K562 (cell line): ENCODE data around the gene TICRR. TPM values are rescaled to one million over a fixed set of nuclear protein-coding genes. Genes with fewer than 3 reads are reported as not detected.
A peak's percentile ranks its signal among the peaks of the same experiment; 100 is the strongest.

Experiments used
- ATAC-seq: fragments of 200-7000 bp; cut with Tn5 transposase; 3 replicates; pipeline ENCODE4 v1.9.1; 2020; ENCODE audit warnings: moderate library complexity
- BruUV-seq: library from RNA; stranded (reverse); fragments of 400-500 nt; replicated peaks from 2 replicates; lab custom pipeline; 2021; lab: Mats Ljungman, UMichigan
- CTCF ChIA-PET: fragments of 300-600 bp; formaldehyde crosslinking; extraction: SDS; loops from one replicate; lab custom pipeline; 2021; ENCODE audit warnings: low intra/inter-chr PET ratio; lab: Yijun Ruan, JAX
- POLR2A ChIA-PET: fragments of 300-600, 350-650 bp; sonication (Branson Sonifier 250); formaldehyde crosslinking; extraction: SDS; loops from one replicate; lab custom pipeline; 2021; ENCODE audit warnings: antibody characterized with exemption, inconsistent platforms; lab: Yijun Ruan, JAX
- DNase-seq, 4 experiments: peaks; one replicate each; pipeline versions ENCODE4 v3.0.0 to v3.0.0-alpha.2; 2011 to 2018; ENCODE audit warnings: low spot score in 3 of 4, mixed read lengths in 3 of 4; ENCODE audit errors: extremely low read depth in 1 of 4
- FAIRE-seq: peaks from 2 replicates; lab custom pipeline; 2011; peaks lifted over from hg19 to GRCh38; lab: Jason Lieb, UNC
- H2AFZ ChIP-seq: 2 replicates; pipeline ENCODE4 v1.6.0; 2011; ENCODE audit warnings: low read depth, low read length, control low read depth, inconsistent platforms
- H3K27ac ChIP-seq: fragments of 200-600 bp; 3 replicates; pipeline ENCODE4 v1.8.0; 2011; ENCODE audit warnings: low read depth, mild to moderate bottlenecking, control low read depth, inconsistent platforms, low read length, moderate library complexity, mixed read lengths; ENCODE audit errors: extremely low read depth
- H3K27me3 ChIP-seq, 2 experiments: fragments of 300-600 bp in 1 of 2; 2 replicates in 1 of 2; 3 replicates in 1 of 2; pipeline versions ENCODE4 v1.6.0 to v1.8.0; 2011; ENCODE audit warnings: inconsistent platforms in 2 of 2, low read length in 2 of 2, mild to moderate bottlenecking in 1 of 2, mixed read lengths in 1 of 2, moderate library complexity in 1 of 2; ENCODE audit not compliant: control insufficient read depth in 2 of 2, insufficient read depth in 2 of 2
- H3K36me3 ChIP-seq: fragments of 300-600 bp; 3 replicates; pipeline ENCODE4 v1.8.0; 2011; ENCODE audit warnings: mild to moderate bottlenecking, low read length, inconsistent platforms; ENCODE audit not compliant: control insufficient read depth, insufficient read depth
- H3K4me1 ChIP-seq, 2 experiments: fragments of 200-600 bp in 1 of 2; replicated peaks in 1 of 2; 2 replicates in 1 of 2; 3 replicates in 1 of 2; pipeline versions ENCODE4 v1.5.1 to v1.8.0; 2011; ENCODE audit warnings: inconsistent platforms in 2 of 2, low read length in 2 of 2, mild to moderate bottlenecking in 1 of 2, mixed read lengths in 1 of 2, moderate library complexity in 1 of 2; ENCODE audit not compliant: control insufficient read depth in 2 of 2, insufficient read depth in 2 of 2
- H3K4me2 ChIP-seq: 2 replicates; pipeline ENCODE4 v1.6.1; 2011; ENCODE audit warnings: low read length, control low read depth, inconsistent platforms, mixed read lengths; ENCODE audit not compliant: insufficient read depth
- H3K4me3 ChIP-seq: fragments of 200-600 bp; sonication (generic), shearing (Covaris generic); 2 replicates; pipeline ENCODE4 v1.5.1; 2016; ENCODE audit warnings: control low read depth, inconsistent platforms
- H3K79me2 ChIP-seq: fragments of 200-600 bp; 3 replicates; pipeline ENCODE4 v1.8.0; 2011; ENCODE audit warnings: low read length, inconsistent platforms; ENCODE audit not compliant: control insufficient read depth, insufficient read depth
- H3K9ac ChIP-seq, 2 experiments: 2 replicates each; pipeline versions ENCODE4 v1.6.0 to v1.6.1; 2011; ENCODE audit warnings: low read depth in 2 of 2, low read length in 2 of 2, control low read depth in 1 of 2, inconsistent platforms in 1 of 2, mild to moderate bottlenecking in 1 of 2, mixed read lengths in 1 of 2; ENCODE audit not compliant: insufficient read depth in 1 of 2
- H3K9me1 ChIP-seq: one replicate; pipeline ENCODE4 v1.6.0; 2011; ENCODE audit warnings: inconsistent platforms, mild to moderate bottlenecking, low read length, moderate library complexity; ENCODE audit not compliant: control insufficient read depth, insufficient read depth
- H3K9me3 ChIP-seq: replicated peaks from 2 replicates; pipeline ENCODE4 v1.5.1; 2011; ENCODE audit warnings: low read depth, low read length, inconsistent platforms; ENCODE audit not compliant: control insufficient read depth, insufficient read depth
- H4K20me1 ChIP-seq: replicated peaks from 2 replicates; pipeline ENCODE4 v1.6.1; 2011; ENCODE audit warnings: low read length, inconsistent platforms, mixed read lengths; ENCODE audit not compliant: control insufficient read depth, insufficient read depth
- BACH1 ChIP-seq: fragments of 200-800 bp; sonication (Bioruptor generic); IDR thresholded peaks from 2 replicates; pipeline ENCODE4 v1.6.1; 2016; ENCODE audit warnings: missing genetic modification characterization, missing compliant biosample characterization
- BDP1 ChIP-seq: IDR thresholded peaks from 3 replicates; pipeline ENCODE4 v1.6.1; 2011; ENCODE audit not compliant: insufficient read length, insufficient read depth
- DMBX1 ChIP-seq: fragments of 250-450 bp; sonication (Bioruptor Pico); IDR thresholded peaks from 2 replicates; pipeline ENCODE4 v1.8.0; 2022; ENCODE audit warnings: inconsistent platforms, mild to moderate bottlenecking, moderate library complexity, borderline replicate concordance
- EWSR1 ChIP-seq: fragments of 450-650 bp; IDR thresholded peaks from 2 replicates; pipeline ENCODE4 v1.6.1; 2018; ENCODE audit warnings: borderline replicate concordance, mild to moderate bottlenecking, low read depth, moderate library complexity; ENCODE audit not compliant: partially characterized antibody
- HCFC1 ChIP-seq: IDR thresholded peaks from 2 replicates; pipeline ENCODE4 v1.6.1; 2012; ENCODE audit warnings: low read depth, low read length, improper control_type of control experiment
- HMG20B ChIP-seq: fragments of 250-450 bp; sonication (Bioruptor Pico); IDR thresholded peaks from 2 replicates; pipeline ENCODE4 v1.5.0; 2021; ENCODE audit warnings: mild to moderate bottlenecking
- MAFG ChIP-seq: fragments of 450-650 bp; conservative IDR thresholded peaks from 2 replicates; pipeline ENCODE4 v1.6.1; 2016; ENCODE audit warnings: missing genetic modification characterization, missing compliant biosample characterization
- MCM3 ChIP-seq: fragments of 450-650 bp; IDR thresholded peaks from 2 replicates; pipeline ENCODE4 v1.6.1; 2016
- MTF1 ChIP-seq: fragments of 250-450 bp; sonication (Bioruptor Pico); IDR thresholded peaks from 2 replicates; pipeline ENCODE4 v1.9.0; 2021; ENCODE audit warnings: moderate library complexity, mild to moderate bottlenecking, inconsistent platforms, borderline replicate concordance
- POLR2A ChIP-seq: fragments of 450-650 bp; conservative IDR thresholded peaks from 2 replicates; pipeline ENCODE4 v1.6.1; 2016
- SPI1 ChIP-seq: IDR thresholded peaks from 2 replicates; pipeline ENCODE4 v1.6.1; 2011; ENCODE audit warnings: low read depth, low read length, control low read depth, borderline replicate concordance
- TAF7 ChIP-seq: fragments of 450-650 bp; IDR thresholded peaks from 2 replicates; pipeline ENCODE4 v1.6.1; 2016; ENCODE audit warnings: missing genetic modification characterization, missing compliant biosample characterization
- ZNF197 ChIP-seq: fragments of 200-800 bp; sonication (Bioruptor generic); IDR thresholded peaks from 2 replicates; pipeline ENCODE4 v1.6.1; 2016; ENCODE audit warnings: low read depth, missing genetic modification characterization, missing compliant biosample characterization
- ZNF79 ChIP-seq: fragments of 250-450 bp; sonication (Bioruptor Pico); IDR thresholded peaks from 2 replicates; pipeline ENCODE4 v1.4.0; 2020; ENCODE audit warnings: low read depth, mild to moderate bottlenecking, moderate library complexity
- WGBS: fragments of 100-300 bp; shearing (Covaris generic); methylation state at CpG from one replicate; pipeline ENCODE4 v1.1.6; 2016; ENCODE audit warnings: low coverage, mixed read lengths; ENCODE audit not compliant: insufficient coverage; ENCODE audit errors: missing lambda C conversion rate; 5-methylcytosine and 5-hydroxymethylcytosine counted together
- in situ Hi-C: fragments of 300-500 bp; cut with MboI; formaldehyde crosslinking; loops from 4 replicates; pipeline ENCODE4 v1.15.0; 2018; ENCODE audit warnings: inconsistent platforms, mixed read lengths
- intact Hi-C: fragments of 100-400 bp; cut with micrococcal nuclease; formaldehyde crosslinking; loops from 2 replicates; pipeline ENCODE4 v1.14.2; 2022
- polyA plus RNA-seq, 8 experiments: library from polyadenylated mRNA; depleted of rRNA in 4 of 8; stranded (reverse) in 5 of 8; unstranded in 3 of 8; fragments of >200 nt; fragmentation: Nextera tagmentation in 2 of 8; fragmentation: Illumina TruSeq in 1 of 8; extraction: Ambion mirVana in 2 of 8; extraction: Trizol in 1 of 8; gene quantifications; 2 replicates each; pipeline versions ENCODE4 v1.2.1 to v1.2.3, GENCODE V29; 2011 to 2014; ENCODE audit warnings: inconsistent platforms in 1 of 8, missing spikeins in 1 of 8
- total RNA-seq, 7 experiments: library from RNA; depleted of rRNA in 6 of 7; stranded (reverse); fragments of >200 nt in 6 of 7; fragmentation: Illumina TruSeq in 2 of 7; extraction: Trizol in 2 of 7; gene quantifications; 2 replicates each; pipeline versions ENCODE4 v1.2.1 to v1.2.3, GENCODE V29; 2011 to 2021; ENCODE audit warnings: low replicate concordance in 1 of 7
- TF ChIP-seq, protein P1 (sequence below): fragments of 250-450 bp; sonication (Bioruptor Pico); IDR thresholded peaks from 2 replicates; pipeline ENCODE4 v1.4.0; 2020

The TICRR gene
- total and polyA plus RNA-seq, 9 of the 15 experiments (the other 6 are each of a cell fraction or from before 2014, with no cell fraction given) = 0.84 to 22.9 (median 13.7) TPM

- Histone ChIP-seq H3K9me3 (no peaks in the 10 kb centered on the region), H3K4me2 (no peak overlapping the region), H2AFZ (no peak overlapping the region), H3K27ac (no peak overlapping the region), H3K4me3 (no peak overlapping the region), H3K79me2 (peaks cover 13% of the 10 kb centered on the region; the same call in 2 of the 3 replicates), H3K36me3 (peaks cover 95% of the 10 kb centered on the region), H4K20me1 (no peaks in the 10 kb centered on the region; the same call in 1 of the 2 replicates), H3K4me1 (no peaks in the 10 kb centered on the region), H3K9me1 (no peaks in the 10 kb centered on the region), H3K27me3 (no peaks in the 10 kb centered on the region), H3K9ac (no peak overlapping the region)
- DNase-seq = no peak
- WGBS = 95% methylated on average over 2 of the region's 2 CpGs
- intact Hi-C loops = no loop called here
- no peak for ATAC-seq
- in situ Hi-C loops = no loop called here
- CTCF ChIA-PET = no interaction called here
- POLR2A ChIA-PET = interaction anchor here (2.2 kb wide), 1 partner anchor 9 kb away, joined by 7 read pairs; no protein-coding TSS in a partner anchor
- TF ChIP-seq, protein P1, sequence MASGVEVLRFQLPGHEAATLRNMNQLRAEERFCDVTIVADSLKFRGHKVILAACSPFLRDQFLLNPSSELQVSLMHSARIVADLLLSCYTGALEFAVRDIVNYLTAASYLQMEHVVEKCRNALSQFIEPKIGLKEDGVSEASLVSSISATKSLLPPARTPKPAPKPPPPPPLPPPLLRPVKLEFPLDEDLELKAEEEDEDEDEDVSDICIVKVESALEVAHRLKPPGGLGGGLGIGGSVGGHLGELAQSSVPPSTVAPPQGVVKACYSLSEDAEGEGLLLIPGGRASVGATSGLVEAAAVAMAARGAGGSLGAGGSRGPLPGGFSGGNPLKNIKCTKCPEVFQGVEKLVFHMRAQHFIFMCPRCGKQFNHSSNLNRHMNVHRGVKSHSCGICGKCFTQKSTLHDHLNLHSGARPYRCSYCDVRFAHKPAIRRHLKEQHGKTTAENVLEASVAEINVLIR = no peak
- no peak for TF ChIP-seq MTF1 (CRISPR knock-in tag)
- no peak for TF ChIP-seq HMG20B
- TF ChIP-seq ZNF197 (CRISPR knock-in tag) = no peak
- TF ChIP-seq SPI1 = no peak
- TF ChIP-seq ZNF79 (CRISPR knock-in tag) = no peak
- TF ChIP-seq MCM3 = no peak
- no peak for TF ChIP-seq EWSR1
- no peak for TF ChIP-seq BACH1 (tag)
- TF ChIP-seq DMBX1 (CRISPR knock-in tag) = no peak
- no peak for TF ChIP-seq HCFC1
- no peak for TF ChIP-seq POLR2A
- TF ChIP-seq TAF7 (tag) = no peak
- TF ChIP-seq MAFG = no peak
- TF ChIP-seq BDP1 = no peak
- TF ChIP-seq, all 486 proteins: peak for 0
- no TSS peak for BruUV-seq
- FAIRE-seq = peak; percentile 32
These were observed 36.0 kb downstream of the TICRR start for GRCh38 chr15:89611317-89611716.
